DND-41 (cell line): ENCODE results near the gene FAM120A.

ENCODE experiments used
- ATAC-seq: fragments of 200-7000 bp; cut with Tn5 transposase; 3 replicates; pipeline ENCODE4 v1.9.1; 2021; ENCODE audit warnings: low read depth; ENCODE audit not compliant: insufficient read depth
- DNase-seq: peaks from one replicate; pipeline ENCODE4 v3.0.0-alpha.2; 2020
- H2AFZ ChIP-seq: 2 replicates; pipeline ENCODE4 v1.6.0; 2012; ENCODE audit warnings: low read depth, low read length
- H3K27ac ChIP-seq: 2 replicates; pipeline ENCODE4 v1.5.1; 2012; ENCODE audit warnings: low read length, inconsistent platforms
- H3K27me3 ChIP-seq: fragments of 200-600 bp; sonication (generic); 2 replicates; pipeline ENCODE4 v1.6.0; 2012; ENCODE audit warnings: low read length, mild to moderate bottlenecking, inconsistent platforms; ENCODE audit not compliant: insufficient read depth, poor library complexity
- H3K36me3 ChIP-seq: 2 replicates; pipeline ENCODE4 v1.5.1; 2012; ENCODE audit warnings: low read length, inconsistent platforms; ENCODE audit not compliant: insufficient read depth
- H3K4me1 ChIP-seq: 2 replicates; pipeline ENCODE4 v1.5.1; 2012; ENCODE audit warnings: mild to moderate bottlenecking, low read length; ENCODE audit not compliant: insufficient read depth
- H3K4me2 ChIP-seq: 2 replicates; pipeline ENCODE4 v1.6.0; 2012; ENCODE audit warnings: mild to moderate bottlenecking, moderate library complexity, low read length, inconsistent platforms; ENCODE audit not compliant: insufficient read depth
- H3K4me3 ChIP-seq, 2 experiments: fragments of 200-600 bp in 1 of 2; shearing (Covaris generic) in 1 of 2; 2 replicates each; pipeline ENCODE4 v1.5.1; 2012 to 2016; ENCODE audit warnings: inconsistent platforms in 2 of 2, low read length in 2 of 2, mild to moderate bottlenecking in 2 of 2, low read depth in 1 of 2, moderate library complexity in 1 of 2
- H3K79me2 ChIP-seq: 2 replicates; pipeline ENCODE4 v1.6.0; 2012; ENCODE audit warnings: low read length, inconsistent platforms; ENCODE audit not compliant: insufficient read depth
- H3K9ac ChIP-seq: 2 replicates; pipeline ENCODE4 v1.6.0; 2012; ENCODE audit warnings: low read depth, mild to moderate bottlenecking, inconsistent platforms, low read length, moderate library complexity
- H3K9me3 ChIP-seq: 2 replicates; pipeline ENCODE4 v1.5.1; 2012; ENCODE audit warnings: low read length, moderate library complexity, mild to moderate bottlenecking, inconsistent platforms; ENCODE audit not compliant: insufficient read depth, severe bottlenecking
- H4K20me1 ChIP-seq: 2 replicates; pipeline ENCODE4 v1.6.0; 2012; ENCODE audit warnings: low read length; ENCODE audit not compliant: insufficient read depth
- EZH2 ChIP-seq: IDR thresholded peaks from 3 replicates; pipeline ENCODE4 v1.6.1; 2012; ENCODE audit warnings: borderline replicate concordance, low read depth, mild to moderate bottlenecking, moderate library complexity, low read length, inconsistent platforms; ENCODE audit not compliant: severe bottlenecking
- TF ChIP-seq, protein P1 (sequence below): IDR thresholded peaks from 2 replicates; pipeline ENCODE4 v1.5.1; 2012; ENCODE audit warnings: borderline replicate concordance, low read length, moderate library complexity, mild to moderate bottlenecking; ENCODE audit not compliant: poor library complexity, severe bottlenecking; ENCODE audit errors: extremely low read depth

Gene FAM120A

GRCh38 chr9:93476924-93477323 is 25.4 kb downstream of the FAM120A start:
- Histone ChIP-seq H3K4me2 (no peak overlapping the region), H3K4me3 (no peak overlapping the region), H3K27me3 (no peaks in the 10 kb centered on the region), H3K9ac (no peak overlapping the region), H3K9me3 (no peaks in the 10 kb centered on the region), H4K20me1 (peaks cover 15% of the 10 kb centered on the region; the same call in 1 of the 2 replicates), H3K79me2 (peaks cover 90% of the 10 kb centered on the region), H3K36me3 (peaks cover 65% of the 10 kb centered on the region), H3K4me1 (no peaks in the 10 kb centered on the region), H3K27ac (no peak overlapping the region), H2AFZ (no peak overlapping the region)
- ATAC-seq: no peak
- TF ChIP-seq, protein P1, sequence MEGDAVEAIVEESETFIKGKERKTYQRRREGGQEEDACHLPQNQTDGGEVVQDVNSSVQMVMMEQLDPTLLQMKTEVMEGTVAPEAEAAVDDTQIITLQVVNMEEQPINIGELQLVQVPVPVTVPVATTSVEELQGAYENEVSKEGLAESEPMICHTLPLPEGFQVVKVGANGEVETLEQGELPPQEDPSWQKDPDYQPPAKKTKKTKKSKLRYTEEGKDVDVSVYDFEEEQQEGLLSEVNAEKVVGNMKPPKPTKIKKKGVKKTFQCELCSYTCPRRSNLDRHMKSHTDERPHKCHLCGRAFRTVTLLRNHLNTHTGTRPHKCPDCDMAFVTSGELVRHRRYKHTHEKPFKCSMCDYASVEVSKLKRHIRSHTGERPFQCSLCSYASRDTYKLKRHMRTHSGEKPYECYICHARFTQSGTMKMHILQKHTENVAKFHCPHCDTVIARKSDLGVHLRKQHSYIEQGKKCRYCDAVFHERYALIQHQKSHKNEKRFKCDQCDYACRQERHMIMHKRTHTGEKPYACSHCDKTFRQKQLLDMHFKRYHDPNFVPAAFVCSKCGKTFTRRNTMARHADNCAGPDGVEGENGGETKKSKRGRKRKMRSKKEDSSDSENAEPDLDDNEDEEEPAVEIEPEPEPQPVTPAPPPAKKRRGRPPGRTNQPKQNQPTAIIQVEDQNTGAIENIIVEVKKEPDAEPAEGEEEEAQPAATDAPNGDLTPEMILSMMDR: no peak
- no peak for TF ChIP-seq EZH2
- DNase-seq: no peak

- no peak for DNase-seq
- Histone ChIP-seq H3K9me3 (no peaks in the 10 kb centered on the region), H3K27ac (no peak overlapping the region), H3K27me3 (no peaks in the 10 kb centered on the region), H4K20me1 (peaks cover 16% of the 10 kb centered on the region; the same call in 1 of the 2 replicates), H3K36me3 (peaks cover 67% of the 10 kb centered on the region), H2AFZ (no peak overlapping the region), H3K4me3 (no peak overlapping the region), H3K4me2 (no peak overlapping the region), H3K4me1 (no peaks in the 10 kb centered on the region), H3K79me2 (peaks cover 91% of the 10 kb centered on the region), H3K9ac (no peak overlapping the region)
- TF ChIP-seq EZH2: no peak
- TF ChIP-seq, protein P1: no peak
- no peak for ATAC-seq
These were observed 25.9 kb downstream of the FAM120A start for GRCh38 chr9:93477397-93477796.

DNA sequence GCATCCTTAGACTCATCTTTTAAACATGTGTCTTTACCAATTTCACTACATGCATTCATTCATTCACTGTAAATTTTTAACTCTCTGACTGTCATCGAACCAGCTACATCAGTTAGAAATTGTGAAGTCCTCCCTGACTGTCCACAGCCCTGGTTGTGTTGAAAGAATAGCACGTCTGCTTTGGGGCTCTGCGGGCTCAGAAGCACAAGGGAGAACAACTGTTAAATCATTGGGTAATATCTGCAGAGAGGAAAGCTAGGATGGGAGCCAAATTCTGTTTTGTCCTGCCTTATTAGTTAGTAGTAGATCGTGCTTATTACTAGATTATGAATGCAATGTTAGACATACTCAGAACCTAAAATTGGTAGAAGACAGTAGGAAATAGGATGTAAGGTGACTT is 28.2 kb downstream of the FAM120A start:
- H3K27ac ChIP-seq: no peak overlapping the region
- no peaks in the 10 kb centered on the region for H3K9me3 ChIP-seq
- H3K4me3 ChIP-seq: no peak overlapping the region
- H2AFZ ChIP-seq: no peak overlapping the region
- no peaks in the 10 kb centered on the region for H3K27me3 ChIP-seq
- peaks cover 88% of the 10 kb centered on the region for H3K79me2 ChIP-seq
- no peak overlapping the region for H3K4me2 ChIP-seq
- TF ChIP-seq EZH2: no peak
- TF ChIP-seq, protein P1: no peak
- H3K4me1 ChIP-seq: no peaks in the 10 kb centered on the region
- DNase-seq (no peak), ATAC-seq (no peak)
- H4K20me1 ChIP-seq: peaks cover 16% of the 10 kb centered on the region; the same call in 1 of the 2 replicates
- H3K36me3 ChIP-seq: peaks cover 73% of the 10 kb centered on the region
- no peak overlapping the region for H3K9ac ChIP-seq

GRCh38 chr9:93480262-93480661 is 28.8 kb downstream of the FAM120A start:
- no peak overlapping the region for H3K27ac ChIP-seq
- peaks cover 12% of the 10 kb centered on the region; the same call in 1 of the 2 replicates for H4K20me1 ChIP-seq
- no peak overlapping the region for H3K4me2 ChIP-seq
- H3K4me3 ChIP-seq: no peak overlapping the region
- H2AFZ ChIP-seq: no peak overlapping the region
- DNase-seq (no peak), ATAC-seq (no peak)
- H3K9me3 ChIP-seq: no peaks in the 10 kb centered on the region
- peaks cover 72% of the 10 kb centered on the region for H3K36me3 ChIP-seq
- no peaks in the 10 kb centered on the region for H3K4me1 ChIP-seq
- peaks cover 88% of the 10 kb centered on the region for H3K79me2 ChIP-seq
- TF ChIP-seq EZH2: no peak
- TF ChIP-seq, protein P1: no peak
- no peak overlapping the region for H3K9ac ChIP-seq
- no peaks in the 10 kb centered on the region for H3K27me3 ChIP-seq
